Kidney (tissue), 14 donors: Measurements from ENCODE around the gene NACA. TPM values are rescaled to one million over a fixed set of nuclear protein-coding genes. Genes with fewer than 3 reads are reported as not detected.

Experiments used
- DNase-seq, 5 donors: peaks; one replicate each; pipeline ENCODE4 v3.0.0-alpha.2; 2013 to 2020
- FAIRE-seq: peaks from 2 replicates; lab custom pipeline; 2012; peaks lifted over from hg19 to GRCh38; lab: Jason Lieb, UNC
- H3K27ac ChIP-seq, 2 donors: one replicate each; pipeline ENCODE4 v1.7.0; 2013; ENCODE audit warnings: low read depth in 2 of 2, low read length in 2 of 2, inconsistent platforms in 1 of 2
- H3K27me3 ChIP-seq: one replicate; pipeline ENCODE4 v1.7.1; 2013; ENCODE audit warnings: low read length, inconsistent platforms; ENCODE audit not compliant: control insufficient read depth, insufficient read depth
- H3K36me3 ChIP-seq, 3 donors: one replicate each; pipeline versions ENCODE4 v1.7.0 to v1.7.1; 2013; ENCODE audit warnings: low read length in 3 of 3, control low read depth in 1 of 3, inconsistent platforms in 1 of 3; ENCODE audit not compliant: insufficient read depth in 3 of 3, control insufficient read depth in 2 of 3
- H3K4me1 ChIP-seq, 3 donors: one replicate each; pipeline versions ENCODE4 v1.7.0 to v1.7.1; 2013; ENCODE audit warnings: low read length in 3 of 3, inconsistent platforms in 1 of 3, low read depth in 1 of 3; ENCODE audit not compliant: control insufficient read depth in 2 of 3, insufficient read depth in 2 of 3
- H3K4me3 ChIP-seq, 3 donors: one replicate each; pipeline versions ENCODE4 v1.7.0 to v1.8.1; 2013; ENCODE audit warnings: low read length in 3 of 3, control low read depth in 1 of 3, inconsistent platforms in 1 of 3
- H3K9ac ChIP-seq, 3 donors: one replicate each; pipeline versions ENCODE4 v1.7.0 to v1.7.1; 2013; ENCODE audit warnings: low read length in 3 of 3, control low read depth in 1 of 3, inconsistent platforms in 1 of 3
- H3K9me3 ChIP-seq, 3 donors: one replicate each; pipeline versions ENCODE4 v1.7.0 to v1.7.1; 2013; ENCODE audit warnings: low read length in 3 of 3, control low read depth in 1 of 3, inconsistent platforms in 1 of 3; ENCODE audit not compliant: control insufficient read depth in 2 of 3, insufficient read depth in 1 of 3
- intact Hi-C: fragments of 100-400 bp; cut with DNase I; formaldehyde crosslinking; loops from one replicate; pipeline ENCODE4 v1.11.1; 2022
- polyA plus RNA-seq: library from polyadenylated mRNA; stranded (reverse); fragments of 350-450 nt; fragmentation: Illumina TruSeq; extraction: RNeasy Lipid Tissue Mini Kit (QIAGEN cat#74804); gene quantifications from one replicate; pipeline ENCODE4 v1.2.3, GENCODE V29; 2014; ENCODE audit warnings: low read depth, low replicate concordance; ENCODE audit not compliant: insufficient read depth
- total RNA-seq: library from RNA; stranded (reverse); fragmentation: NEBNext Ultra II Directional; extraction: Animal tissue kit (Norgen Biotek cat#: 25700); gene quantifications from one replicate; pipeline ENCODE4 v1.2.1, GENCODE V29; 2021
- TF ChIP-seq, protein P1 (sequence below): IDR thresholded peaks from 3 replicates; pipeline ENCODE4 v1.5.1; 2012; ENCODE audit warnings: mild to moderate bottlenecking, moderate library complexity, borderline replicate concordance; ENCODE audit not compliant: insufficient read depth; ENCODE audit errors: extremely low read depth
- donor health status: control.
- donor health status: control.
- donor health status: control.
- donor health status: control.
- donor health status: control.
- donor health status: DM: yes; HTN: yes; CAD: no.
- donor health status: Normal renal cell carcinoma (clear cell type).

NACA gene
- total and polyA plus RNA-seq, 2 donors from 2014 or later = 660 to 1,180 TPM

DNA sequence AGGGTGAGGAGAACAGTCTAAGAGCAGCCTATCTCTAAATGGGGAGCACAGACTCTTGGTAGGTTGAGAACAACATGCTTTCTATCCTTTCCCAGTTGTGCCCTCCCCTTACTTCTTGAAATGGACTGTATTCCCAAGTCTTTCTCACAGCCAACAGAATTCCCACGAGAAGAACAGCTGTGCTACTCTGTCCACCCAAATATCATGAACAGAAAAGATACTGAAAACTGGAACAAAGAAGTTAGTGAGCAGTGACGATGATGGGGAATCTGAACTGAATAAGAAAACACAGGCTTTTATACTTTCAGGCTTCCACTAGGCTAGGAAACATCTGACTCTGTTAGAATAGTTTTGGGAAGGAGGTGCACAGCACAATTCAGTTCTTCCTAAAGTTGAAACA, 3.4 kb downstream of the NACA start:
- intact Hi-C loops = no loop called here
- Histone ChIP-seq H3K9ac (peak overlapping the region in 1 of 3 donors; percentile 13), H3K27me3 (no peaks in the 10 kb centered on the region), H3K36me3 (peaks cover 2 to 7% (median 4%) of the 10 kb centered on the region in 3 donors), H3K4me3 (peak overlapping the region in 2 of 3 donors; percentile 18 to 98), H3K4me1 (peaks cover 3 to 27% (median 18%) of the 10 kb centered on the region in 3 donors), H3K9me3 (no peaks in the 10 kb centered on the region), H3K27ac (no peak overlapping the region)
- DNase-seq (no peak), FAIRE-seq (no peak)
- TF ChIP-seq, protein P1, sequence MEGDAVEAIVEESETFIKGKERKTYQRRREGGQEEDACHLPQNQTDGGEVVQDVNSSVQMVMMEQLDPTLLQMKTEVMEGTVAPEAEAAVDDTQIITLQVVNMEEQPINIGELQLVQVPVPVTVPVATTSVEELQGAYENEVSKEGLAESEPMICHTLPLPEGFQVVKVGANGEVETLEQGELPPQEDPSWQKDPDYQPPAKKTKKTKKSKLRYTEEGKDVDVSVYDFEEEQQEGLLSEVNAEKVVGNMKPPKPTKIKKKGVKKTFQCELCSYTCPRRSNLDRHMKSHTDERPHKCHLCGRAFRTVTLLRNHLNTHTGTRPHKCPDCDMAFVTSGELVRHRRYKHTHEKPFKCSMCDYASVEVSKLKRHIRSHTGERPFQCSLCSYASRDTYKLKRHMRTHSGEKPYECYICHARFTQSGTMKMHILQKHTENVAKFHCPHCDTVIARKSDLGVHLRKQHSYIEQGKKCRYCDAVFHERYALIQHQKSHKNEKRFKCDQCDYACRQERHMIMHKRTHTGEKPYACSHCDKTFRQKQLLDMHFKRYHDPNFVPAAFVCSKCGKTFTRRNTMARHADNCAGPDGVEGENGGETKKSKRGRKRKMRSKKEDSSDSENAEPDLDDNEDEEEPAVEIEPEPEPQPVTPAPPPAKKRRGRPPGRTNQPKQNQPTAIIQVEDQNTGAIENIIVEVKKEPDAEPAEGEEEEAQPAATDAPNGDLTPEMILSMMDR = no peak

DNA sequence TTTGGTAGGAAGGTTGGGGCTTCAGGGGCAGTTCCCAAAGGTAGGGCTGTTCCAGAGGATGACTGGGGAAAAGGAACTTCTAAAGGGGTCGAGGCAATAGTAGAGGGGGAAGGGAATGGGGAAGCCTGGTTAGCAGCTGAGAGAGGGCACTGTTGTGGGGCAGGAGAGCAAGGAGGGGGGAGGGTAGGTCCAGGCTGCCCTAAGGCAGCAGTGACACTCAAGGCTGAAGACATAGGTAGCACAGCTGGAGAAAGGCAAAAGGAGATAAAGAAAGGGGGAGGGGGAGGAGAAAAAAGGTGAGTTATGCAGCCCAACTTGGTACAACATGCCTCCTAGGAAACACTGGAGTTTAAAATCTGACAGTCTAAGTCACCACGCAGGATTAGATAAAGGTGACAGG, 3.9 kb downstream of the NACA start:
- no peak overlapping the region for H3K9ac ChIP-seq
- FAIRE-seq (no peak), DNase-seq (no peak)
- peaks cover 3 to 27% (median 18%) of the 10 kb centered on the region in 3 donors for H3K4me1 ChIP-seq
- H3K27ac ChIP-seq = no peak overlapping the region
- TF ChIP-seq, protein P1 = no peak
- intact Hi-C loops = no loop called here
- no peaks in the 10 kb centered on the region for H3K9me3 ChIP-seq
- H3K36me3 ChIP-seq = peaks cover 2 to 7% (median 4%) of the 10 kb centered on the region in 3 donors
- peak overlapping the region in 1 of 3 donors; percentile 7 for H3K4me3 ChIP-seq
- no peaks in the 10 kb centered on the region for H3K27me3 ChIP-seq

DNA sequence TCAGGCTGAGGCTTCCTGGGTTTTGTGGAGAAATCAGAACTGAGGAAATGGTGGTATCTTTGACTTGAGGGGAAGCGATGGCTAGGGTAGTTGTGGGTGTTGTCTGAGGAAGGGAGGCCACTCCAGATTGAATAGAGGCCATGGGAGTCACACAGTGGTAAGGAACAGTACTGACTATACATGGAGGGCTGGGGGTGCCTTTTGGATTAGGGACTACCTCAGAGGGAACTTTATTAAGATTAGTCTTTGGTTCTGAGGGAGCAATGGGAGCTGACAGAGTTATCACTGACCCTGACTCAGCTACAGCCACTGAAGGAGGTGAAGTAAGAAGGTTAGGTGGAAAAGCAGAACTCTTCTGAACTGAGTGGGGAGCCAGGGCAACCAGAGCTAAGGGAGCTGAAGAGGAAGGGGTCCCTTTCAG, 4.4 kb downstream of the NACA start:
- Histone ChIP-seq H3K4me1 (peaks cover 3 to 24% (median 18%) of the 10 kb centered on the region in 3 donors), H3K9ac (no peak overlapping the region), H3K27ac (no peak overlapping the region), H3K4me3 (no peak overlapping the region), H3K36me3 (peaks cover 2 to 7% (median 4%) of the 10 kb centered on the region in 3 donors), H3K9me3 (no peaks in the 10 kb centered on the region), H3K27me3 (no peaks in the 10 kb centered on the region)
- FAIRE-seq = no peak
- TF ChIP-seq, protein P1 = no peak
- intact Hi-C loops = no loop called here
- DNase-seq = no peak

DNA sequence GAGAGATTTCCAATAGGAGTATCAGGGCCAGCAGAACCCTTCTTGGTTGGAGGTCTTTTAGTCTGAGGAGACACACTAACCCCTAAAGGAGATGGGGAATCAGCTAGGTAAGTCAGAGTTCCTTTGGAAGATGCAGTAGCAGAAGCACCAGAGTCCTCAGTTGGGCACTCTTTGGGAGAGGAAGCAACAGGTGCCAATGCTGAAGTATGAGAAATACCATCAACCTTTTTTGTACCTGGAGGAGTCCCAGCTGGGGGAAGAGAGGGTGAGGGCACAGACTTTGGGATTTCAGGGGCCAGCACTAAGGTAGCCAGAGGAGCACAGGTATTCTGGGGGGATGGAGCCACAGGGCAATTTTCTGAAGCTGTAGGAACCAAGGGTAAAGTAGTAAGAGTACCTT, 6.0 kb downstream of the NACA start:
- FAIRE-seq = no peak

More for the DNA sequence above, 6.0 kb downstream of the NACA start:
- Histone ChIP-seq H3K27ac (no peak overlapping the region), H3K36me3 (peaks cover 2 to 13% (median 11%) of the 10 kb centered on the region in 3 donors), H3K9ac (no peak overlapping the region), H3K4me1 (peaks cover 3 to 22% (median 18%) of the 10 kb centered on the region in 3 donors), H3K4me3 (no peak overlapping the region), H3K9me3 (no peaks in the 10 kb centered on the region), H3K27me3 (no peaks in the 10 kb centered on the region)
- no peak for DNase-seq
- intact Hi-C loops = no loop called here
- TF ChIP-seq, protein P1 = no peak
